ENCODE measurements around the gene RAPGEF4. TPM values are rescaled to one million over a fixed set of nuclear protein-coding genes. Genes with fewer than 3 reads are reported as not detected.

Gene RAPGEF4
- total RNA-seq, 1 experiment from 2014 or later, result not detected

DNA sequence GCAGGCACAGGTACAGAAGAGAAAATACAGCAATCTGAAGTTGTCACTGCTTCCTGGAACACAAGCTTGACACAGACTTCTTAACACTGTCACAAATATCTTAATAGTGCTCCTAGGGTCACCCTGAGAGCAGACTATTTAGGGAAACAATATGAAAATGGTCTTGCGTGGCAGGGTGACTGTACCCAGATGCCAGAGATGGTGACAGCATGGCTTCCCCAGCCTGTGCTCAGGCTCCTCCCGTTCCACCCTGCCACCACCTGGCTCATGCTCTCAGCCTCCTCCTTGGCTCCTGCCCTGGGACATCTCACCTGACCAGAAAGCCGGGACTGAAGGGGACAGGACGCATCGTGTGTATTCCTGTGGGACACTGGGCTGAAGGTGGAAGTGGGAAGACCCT lies 111.5 kb downstream of the RAPGEF4 start:
- intact Hi-C loops (cut with micrococcal nuclease), result no loop called here
- Mint-ChIP-seq H3K27ac (ENCODE audit: low read depth, unreplicated experiment) (no peak overlapping the region), H3K4me1 (ENCODE audit: insufficient read depth, unreplicated experiment) (no peaks in the 10 kb centered on the region), H3K36me3 (ENCODE audit: insufficient read depth, unreplicated experiment) (no peaks in the 10 kb centered on the region), H3K4me3 (ENCODE audit: unreplicated experiment) (no peak overlapping the region), H3K9me3 (ENCODE audit: unreplicated experiment) (peaks cover 9% of the 10 kb centered on the region), H3K27me3 (ENCODE audit: insufficient read depth, unreplicated experiment) (no peaks in the 10 kb centered on the region)
- no peak for DNase-seq (ENCODE audit: unreplicated experiment)
- POLR2A ChIA-PET, result no interaction called here
- CTCF ChIA-PET, result interaction anchor here (0.6 kb wide), 1 partner anchor 10 kb away, joined by 3 read pairs; no protein-coding TSS in a partner anchor
- TF ChIP-seq, protein P1, sequence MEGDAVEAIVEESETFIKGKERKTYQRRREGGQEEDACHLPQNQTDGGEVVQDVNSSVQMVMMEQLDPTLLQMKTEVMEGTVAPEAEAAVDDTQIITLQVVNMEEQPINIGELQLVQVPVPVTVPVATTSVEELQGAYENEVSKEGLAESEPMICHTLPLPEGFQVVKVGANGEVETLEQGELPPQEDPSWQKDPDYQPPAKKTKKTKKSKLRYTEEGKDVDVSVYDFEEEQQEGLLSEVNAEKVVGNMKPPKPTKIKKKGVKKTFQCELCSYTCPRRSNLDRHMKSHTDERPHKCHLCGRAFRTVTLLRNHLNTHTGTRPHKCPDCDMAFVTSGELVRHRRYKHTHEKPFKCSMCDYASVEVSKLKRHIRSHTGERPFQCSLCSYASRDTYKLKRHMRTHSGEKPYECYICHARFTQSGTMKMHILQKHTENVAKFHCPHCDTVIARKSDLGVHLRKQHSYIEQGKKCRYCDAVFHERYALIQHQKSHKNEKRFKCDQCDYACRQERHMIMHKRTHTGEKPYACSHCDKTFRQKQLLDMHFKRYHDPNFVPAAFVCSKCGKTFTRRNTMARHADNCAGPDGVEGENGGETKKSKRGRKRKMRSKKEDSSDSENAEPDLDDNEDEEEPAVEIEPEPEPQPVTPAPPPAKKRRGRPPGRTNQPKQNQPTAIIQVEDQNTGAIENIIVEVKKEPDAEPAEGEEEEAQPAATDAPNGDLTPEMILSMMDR (IDR thresholded peaks at IDR 0.05; ENCODE audit: unreplicated experiment), result no peak
- BruUV-seq (replicated peaks), result no TSS peak

DNA sequence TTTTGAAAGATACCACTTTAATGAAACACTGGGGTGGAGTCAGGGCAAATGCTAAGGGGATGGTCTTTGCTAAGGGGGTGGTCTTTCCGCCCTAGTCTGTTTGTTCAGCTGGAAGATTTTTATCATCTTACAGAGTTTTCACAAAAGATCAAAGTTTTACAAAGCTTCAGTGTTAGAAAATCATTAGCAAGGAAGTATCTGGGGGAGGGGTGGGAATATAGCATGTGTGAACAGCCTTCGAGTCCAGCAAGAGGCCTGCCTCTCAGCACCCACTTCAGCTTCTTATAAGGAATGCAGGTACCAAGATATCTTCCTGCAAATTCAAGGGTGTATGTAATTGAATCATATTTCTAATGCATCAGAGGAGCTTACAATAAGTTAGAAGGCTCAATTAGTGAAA lies 112.9 kb downstream of the RAPGEF4 start:
- Mint-ChIP-seq H3K27ac (ENCODE audit: low read depth, unreplicated experiment) (no peak overlapping the region), H3K4me3 (ENCODE audit: unreplicated experiment) (no peak overlapping the region), H3K4me1 (ENCODE audit: insufficient read depth, unreplicated experiment) (no peaks in the 10 kb centered on the region), H3K9me3 (ENCODE audit: unreplicated experiment) (peaks cover 9% of the 10 kb centered on the region), H3K36me3 (ENCODE audit: insufficient read depth, unreplicated experiment) (no peaks in the 10 kb centered on the region), H3K27me3 (ENCODE audit: insufficient read depth, unreplicated experiment) (no peaks in the 10 kb centered on the region)
- TF ChIP-seq, protein P1 (IDR thresholded peaks at IDR 0.05; ENCODE audit: unreplicated experiment), result no peak
- no peak for DNase-seq (ENCODE audit: unreplicated experiment)
- POLR2A ChIA-PET, result no interaction called here
- CTCF ChIA-PET, result interaction anchor here (0.6 kb wide), 1 partner anchor 123 kb away, joined by 4 read pairs; no protein-coding TSS in a partner anchor
- no TSS peak for BruUV-seq (replicated peaks)
- intact Hi-C loops (cut with micrococcal nuclease), result no loop called here

- intact Hi-C loops (cut with micrococcal nuclease), result no loop called here
- Mint-ChIP-seq H3K27me3 (ENCODE audit: insufficient read depth, unreplicated experiment) (no peaks in the 10 kb centered on the region), H3K36me3 (ENCODE audit: insufficient read depth, unreplicated experiment) (no peaks in the 10 kb centered on the region), H3K4me3 (ENCODE audit: unreplicated experiment) (no peak overlapping the region), H3K4me1 (ENCODE audit: insufficient read depth, unreplicated experiment) (no peaks in the 10 kb centered on the region), H3K9me3 (ENCODE audit: unreplicated experiment) (peaks cover 13% of the 10 kb centered on the region), H3K27ac (ENCODE audit: low read depth, unreplicated experiment) (no peak overlapping the region)
- ChIA-PET POLR2A (no interaction called here), CTCF (no interaction called here)
- TF ChIP-seq, protein P1 (IDR thresholded peaks at IDR 0.05; ENCODE audit: unreplicated experiment), result no peak
- BruUV-seq (replicated peaks), result no TSS peak
- no peak for DNase-seq (ENCODE audit: unreplicated experiment)
These were observed 114.0 kb downstream of the RAPGEF4 start for GRCh38 chr2:172849519-172850217.

- no peaks in the 10 kb centered on the region for H3K36me3 Mint-ChIP-seq (ENCODE audit: insufficient read depth, unreplicated experiment)
- TF ChIP-seq, protein P1 (IDR thresholded peaks at IDR 0.05; ENCODE audit: unreplicated experiment), result no peak
- DNase-seq (ENCODE audit: unreplicated experiment), result no peak
- CTCF ChIA-PET, result interaction anchor here (1.3 kb wide), 1 partner anchor 76 kb away, joined by 6 read pairs; no protein-coding TSS in a partner anchor
- intact Hi-C loops (cut with micrococcal nuclease), result no loop called here
- H3K9me3 Mint-ChIP-seq (ENCODE audit: unreplicated experiment), result peaks cover 16% of the 10 kb centered on the region
- H3K4me3 Mint-ChIP-seq (ENCODE audit: unreplicated experiment), result no peak overlapping the region
- BruUV-seq (replicated peaks), result no TSS peak
- POLR2A ChIA-PET, result interaction anchor here (2.5 kb wide), 1 partner anchor 15 kb away, joined by 7 read pairs; no protein-coding TSS in a partner anchor
- no peak overlapping the region for H3K27ac Mint-ChIP-seq (ENCODE audit: low read depth, unreplicated experiment)
- no peaks in the 10 kb centered on the region for H3K27me3 Mint-ChIP-seq (ENCODE audit: insufficient read depth, unreplicated experiment)
- H3K4me1 Mint-ChIP-seq (ENCODE audit: insufficient read depth, unreplicated experiment), result peaks cover 6% of the 10 kb centered on the region
These were observed 119.9 kb downstream of the RAPGEF4 start for GRCh38 chr2:172855588-172855987.

Data from MCF 10A (cell line).